Osteoblast (primary cell): Measurements from ENCODE around the gene NOP9. TPM values are rescaled to one million over a fixed set of nuclear protein-coding genes. Genes with fewer than 3 reads are reported as not detected.

Source experiments
- DNase-seq: peaks from one replicate; pipeline ENCODE4 v3.0.0; 2011; ENCODE audit warnings: low spot score, mixed read lengths; ENCODE audit not compliant: insufficient read length; ENCODE audit errors: missing footprints
- H2AFZ ChIP-seq: 2 replicates; pipeline ENCODE4 v1.6.0; 2011; ENCODE audit warnings: mild to moderate bottlenecking, low read length
- H3K27ac ChIP-seq: 2 replicates; pipeline ENCODE4 v1.5.1; 2011; ENCODE audit warnings: mild to moderate bottlenecking, low read depth, low read length, moderate library complexity
- H3K27me3 ChIP-seq: 2 replicates; pipeline ENCODE4 v1.6.0; 2012; ENCODE audit warnings: mild to moderate bottlenecking, control low read depth, inconsistent platforms, low read length, moderate library complexity; ENCODE audit not compliant: insufficient read depth
- H3K36me3 ChIP-seq: 2 replicates; pipeline ENCODE4 v1.5.1; 2011; ENCODE audit warnings: mild to moderate bottlenecking, low read length, control low read depth, moderate library complexity; ENCODE audit not compliant: insufficient read depth
- H3K4me1 ChIP-seq: 2 replicates; pipeline ENCODE4 v1.5.1; 2011; ENCODE audit warnings: mild to moderate bottlenecking, low read length, control low read depth, moderate library complexity; ENCODE audit not compliant: insufficient read depth
- H3K4me2 ChIP-seq: 2 replicates; pipeline ENCODE4 v1.6.0; 2011; ENCODE audit warnings: mild to moderate bottlenecking, low read length; ENCODE audit not compliant: insufficient read depth
- H3K4me3 ChIP-seq: fragments of 200-600 bp; sonication (generic); 3 replicates; pipeline ENCODE4 v1.5.1; 2012; ENCODE audit warnings: mild to moderate bottlenecking, low read length, inconsistent platforms; ENCODE audit not compliant: insufficient read depth
- H3K79me2 ChIP-seq: 2 replicates; pipeline ENCODE4 v1.6.0; 2012; ENCODE audit warnings: mild to moderate bottlenecking, low read length, control low read depth, inconsistent platforms; ENCODE audit not compliant: insufficient read depth
- H3K9me3 ChIP-seq: 2 replicates; pipeline ENCODE4 v1.5.1; 2011; ENCODE audit warnings: low read depth, low read length, control low read depth
- H4K20me1 ChIP-seq: 2 replicates; pipeline ENCODE4 v1.6.0; 2012; ENCODE audit warnings: mild to moderate bottlenecking, low read length, control low read depth; ENCODE audit not compliant: insufficient read depth
- total RNA-seq: library from RNA; depleted of rRNA; stranded (reverse); fragments of >200 nt; gene quantifications from 2 replicates; pipeline ENCODE4 v1.2.3, GENCODE V29; 2012
- TF ChIP-seq, protein P1 (sequence below): IDR thresholded peaks from 2 replicates; pipeline ENCODE4 v1.5.1; 2011; ENCODE audit warnings: mild to moderate bottlenecking, low read depth, low read length, moderate library complexity; ENCODE audit errors: extremely low read depth

Gene NOP9
- total RNA-seq, 1 donor, result 21.0 TPM

- H3K9me3 ChIP-seq, result no peaks in the 10 kb centered on the region
- H3K4me3 ChIP-seq, result no peak overlapping the region
- no peak overlapping the region for H2AFZ ChIP-seq
- no peaks in the 10 kb centered on the region for H3K36me3 ChIP-seq
- no peaks in the 10 kb centered on the region for H4K20me1 ChIP-seq
- H3K79me2 ChIP-seq, result no peaks in the 10 kb centered on the region
- H3K27me3 ChIP-seq, result no peaks in the 10 kb centered on the region
- H3K4me2 ChIP-seq, result no peak overlapping the region
- TF ChIP-seq, protein P1, sequence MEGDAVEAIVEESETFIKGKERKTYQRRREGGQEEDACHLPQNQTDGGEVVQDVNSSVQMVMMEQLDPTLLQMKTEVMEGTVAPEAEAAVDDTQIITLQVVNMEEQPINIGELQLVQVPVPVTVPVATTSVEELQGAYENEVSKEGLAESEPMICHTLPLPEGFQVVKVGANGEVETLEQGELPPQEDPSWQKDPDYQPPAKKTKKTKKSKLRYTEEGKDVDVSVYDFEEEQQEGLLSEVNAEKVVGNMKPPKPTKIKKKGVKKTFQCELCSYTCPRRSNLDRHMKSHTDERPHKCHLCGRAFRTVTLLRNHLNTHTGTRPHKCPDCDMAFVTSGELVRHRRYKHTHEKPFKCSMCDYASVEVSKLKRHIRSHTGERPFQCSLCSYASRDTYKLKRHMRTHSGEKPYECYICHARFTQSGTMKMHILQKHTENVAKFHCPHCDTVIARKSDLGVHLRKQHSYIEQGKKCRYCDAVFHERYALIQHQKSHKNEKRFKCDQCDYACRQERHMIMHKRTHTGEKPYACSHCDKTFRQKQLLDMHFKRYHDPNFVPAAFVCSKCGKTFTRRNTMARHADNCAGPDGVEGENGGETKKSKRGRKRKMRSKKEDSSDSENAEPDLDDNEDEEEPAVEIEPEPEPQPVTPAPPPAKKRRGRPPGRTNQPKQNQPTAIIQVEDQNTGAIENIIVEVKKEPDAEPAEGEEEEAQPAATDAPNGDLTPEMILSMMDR, result no peak
- no peak overlapping the region for H3K27ac ChIP-seq
- peak; percentile 39 for DNase-seq
- H3K4me1 ChIP-seq, result peaks cover 12% of the 10 kb centered on the region
These were observed 15.7 kb upstream of the NOP9 start for GRCh38 chr14:24283796-24284460.

- Histone ChIP-seq H3K27ac (no peak overlapping the region), H3K9me3 (no peaks in the 10 kb centered on the region), H3K27me3 (no peaks in the 10 kb centered on the region), H3K4me1 (peaks cover 6% of the 10 kb centered on the region), H4K20me1 (no peaks in the 10 kb centered on the region), H3K4me3 (no peak overlapping the region), H3K36me3 (peaks cover 4% of the 10 kb centered on the region), H2AFZ (no peak overlapping the region), H3K4me2 (no peak overlapping the region), H3K79me2 (no peaks in the 10 kb centered on the region)
- no peak for DNase-seq
- TF ChIP-seq, protein P1, result no peak
These were observed 15.1 kb upstream of the NOP9 start for GRCh38 chr14:24284501-24285035.

GRCh38 chr14:24285351-24285750 is 14.3 kb upstream of the NOP9 start:
- no peak overlapping the region for H3K27ac ChIP-seq
- no peak for DNase-seq

GRCh38 chr14:24286996-24287395 is 12.7 kb upstream of the NOP9 start:
- Histone ChIP-seq H3K9me3 (no peaks in the 10 kb centered on the region), H4K20me1 (no peaks in the 10 kb centered on the region), H3K4me1 (no peaks in the 10 kb centered on the region), H2AFZ (no peak overlapping the region), H3K27me3 (no peaks in the 10 kb centered on the region), H3K4me3 (no peak overlapping the region), H3K27ac (no peak overlapping the region), H3K36me3 (peaks cover 22% of the 10 kb centered on the region), H3K4me2 (no peak overlapping the region), H3K79me2 (no peaks in the 10 kb centered on the region)
- TF ChIP-seq, protein P1, result no peak
- DNase-seq, result no peak

More at GRCh38 chr14:24285351-24285750, 14.3 kb upstream of the NOP9 start:
- Histone ChIP-seq H3K4me3 (no peak overlapping the region), H3K27me3 (no peaks in the 10 kb centered on the region), H3K79me2 (no peaks in the 10 kb centered on the region), H2AFZ (no peak overlapping the region), H3K4me2 (no peak overlapping the region), H3K4me1 (peaks cover 4% of the 10 kb centered on the region), H3K9me3 (no peaks in the 10 kb centered on the region), H3K36me3 (peaks cover 10% of the 10 kb centered on the region), H4K20me1 (no peaks in the 10 kb centered on the region)
- TF ChIP-seq, protein P1, result no peak
